ENCODE data around the gene DOK3.

GRCh38 chr5:177523711-177524538 is 14.3 kb upstream of the DOK3 start:
- TF ChIP-seq, protein P1, sequence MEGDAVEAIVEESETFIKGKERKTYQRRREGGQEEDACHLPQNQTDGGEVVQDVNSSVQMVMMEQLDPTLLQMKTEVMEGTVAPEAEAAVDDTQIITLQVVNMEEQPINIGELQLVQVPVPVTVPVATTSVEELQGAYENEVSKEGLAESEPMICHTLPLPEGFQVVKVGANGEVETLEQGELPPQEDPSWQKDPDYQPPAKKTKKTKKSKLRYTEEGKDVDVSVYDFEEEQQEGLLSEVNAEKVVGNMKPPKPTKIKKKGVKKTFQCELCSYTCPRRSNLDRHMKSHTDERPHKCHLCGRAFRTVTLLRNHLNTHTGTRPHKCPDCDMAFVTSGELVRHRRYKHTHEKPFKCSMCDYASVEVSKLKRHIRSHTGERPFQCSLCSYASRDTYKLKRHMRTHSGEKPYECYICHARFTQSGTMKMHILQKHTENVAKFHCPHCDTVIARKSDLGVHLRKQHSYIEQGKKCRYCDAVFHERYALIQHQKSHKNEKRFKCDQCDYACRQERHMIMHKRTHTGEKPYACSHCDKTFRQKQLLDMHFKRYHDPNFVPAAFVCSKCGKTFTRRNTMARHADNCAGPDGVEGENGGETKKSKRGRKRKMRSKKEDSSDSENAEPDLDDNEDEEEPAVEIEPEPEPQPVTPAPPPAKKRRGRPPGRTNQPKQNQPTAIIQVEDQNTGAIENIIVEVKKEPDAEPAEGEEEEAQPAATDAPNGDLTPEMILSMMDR (IDR thresholded peaks at IDR 0.05) = no peak
- TF ChIP-seq, protein P2, sequence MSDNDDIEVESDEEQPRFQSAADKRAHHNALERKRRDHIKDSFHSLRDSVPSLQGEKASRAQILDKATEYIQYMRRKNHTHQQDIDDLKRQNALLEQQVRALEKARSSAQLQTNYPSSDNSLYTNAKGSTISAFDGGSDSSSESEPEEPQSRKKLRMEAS (IDR thresholded peaks at IDR 0.05) = no peak
- TF ChIP-seq ELK1 (IDR thresholded peaks at IDR 0.05; ENCODE audit: low read depth, low read length) (no peak), RAD21 (conservative IDR thresholded peaks at IDR 0.05 in 1 of 2, IDR thresholded peaks at IDR 0.05 in 1 of 2) (no peak), EP300 (IDR thresholded peaks at IDR 0.05) (no peak), POLR2A (IDR thresholded peaks at IDR 0.05; ENCODE audit: low read length) (no peak), NPAS2 (CRISPR knock-in tag; IDR thresholded peaks at IDR 0.05; ENCODE audit: borderline replicate concordance) (no peak), JUN (IDR thresholded peaks at IDR 0.05) (no peak), PHF8 (IDR thresholded peaks at IDR 0.05; ENCODE audit: borderline replicate concordance, low read depth) (no peak), E2F6 (IDR thresholded peaks at IDR 0.05; ENCODE audit: borderline replicate concordance, low read depth) (no peak), EHMT2 (IDR thresholded peaks at IDR 0.05; ENCODE audit: low read depth) (no peak), SREBF2 (IDR thresholded peaks at IDR 0.05) (no peak)

Measured in A549 (cell line).